Measurements from ENCODE around the gene LYST.
A peak's percentile ranks its signal among the peaks of the same experiment; 100 is the strongest.

Gene LYST

DNA sequence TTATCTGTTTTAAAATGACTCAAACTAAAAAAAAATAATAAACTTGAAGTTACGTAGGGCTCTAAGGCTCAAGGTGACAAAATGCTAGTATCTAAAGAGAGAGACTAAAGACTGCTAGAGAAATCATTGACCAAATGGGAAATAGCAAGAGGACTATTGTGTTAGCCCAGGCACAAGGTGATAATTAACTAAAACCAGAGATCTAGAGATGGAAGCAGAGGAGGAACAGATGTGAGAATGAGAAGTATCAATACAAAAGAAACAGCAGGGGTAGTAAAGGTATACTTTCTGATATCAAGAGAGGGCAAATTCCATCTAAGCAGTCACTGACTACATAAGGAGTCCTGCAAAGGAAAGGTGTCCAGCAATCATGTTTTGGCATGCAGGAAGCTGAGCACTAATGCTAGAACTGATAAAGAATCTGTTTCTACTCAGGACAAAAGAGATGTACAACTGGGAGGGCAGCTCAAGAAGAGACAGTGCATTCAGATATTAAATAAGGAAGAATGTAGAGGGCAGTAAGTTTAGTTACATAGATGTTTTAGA, 116.9 kb downstream of the LYST start:
- DNase-seq: no peak

- no peak for DNase-seq
Observed at GRCh38 chr1:235748747-235749146, 118.0 kb downstream of the LYST start.

GRCh38 chr1:235746245-235746644, 120.5 kb downstream of the LYST start:
- no peak for DNase-seq

DNA sequence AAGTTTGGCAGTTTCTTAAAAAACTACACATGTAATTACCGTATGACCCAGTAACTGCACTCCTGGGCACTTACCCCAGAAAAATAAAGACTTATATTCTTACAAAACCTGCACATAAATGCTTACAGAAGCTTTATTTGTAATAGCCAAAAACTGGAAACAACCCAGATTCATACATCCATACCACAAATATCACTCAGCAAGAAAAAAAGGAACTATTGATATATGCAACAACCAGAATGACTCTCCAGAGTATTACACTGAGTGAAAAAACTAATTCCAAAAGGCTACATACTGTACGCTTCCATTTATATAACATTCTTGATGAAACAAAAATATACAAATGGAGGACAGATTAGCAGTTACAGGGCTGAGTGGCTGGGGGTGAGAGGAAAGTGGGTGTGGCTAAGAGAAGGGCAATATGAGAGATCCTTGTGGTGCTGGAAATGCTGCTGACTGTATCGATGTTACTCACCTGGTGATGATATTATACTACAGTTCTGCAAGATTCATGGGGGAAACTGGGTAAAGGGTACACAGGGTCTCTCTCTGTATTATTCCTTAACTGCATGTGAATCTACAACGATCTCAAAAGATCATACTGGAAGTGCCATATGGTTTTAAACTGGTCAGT, 121.1 kb downstream of the LYST start:
- no peak for DNase-seq

- DNase-seq: no peak
Observed at GRCh38 chr1:235742914-235743599, 123.6 kb downstream of the LYST start.

- no peak for DNase-seq
Observed at GRCh38 chr1:235741294-235741693, 125.4 kb downstream of the LYST start.

DNA sequence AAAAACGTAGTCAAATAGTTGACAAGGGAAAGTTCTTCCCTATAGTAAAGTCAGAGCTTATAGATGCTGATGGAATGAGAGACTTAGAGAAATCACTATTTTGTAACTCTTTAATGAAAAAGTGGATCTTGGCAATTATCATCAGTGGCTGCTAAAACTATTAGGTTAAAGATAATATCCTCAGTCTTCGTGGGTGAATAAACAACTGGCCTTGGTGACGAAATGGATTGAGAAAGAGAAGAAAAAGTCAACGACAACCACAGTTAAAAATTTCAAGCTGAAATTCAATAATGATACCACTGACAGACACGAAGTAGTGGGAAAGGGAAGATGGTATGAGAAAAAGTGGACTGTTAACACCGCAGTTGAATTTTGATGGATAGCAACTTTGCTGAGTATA, 127.1 kb downstream of the LYST start:
- no peak for DNase-seq

- DNase-seq: peak; percentile 9
Observed at GRCh38 chr1:235739124-235739523, 127.6 kb downstream of the LYST start.

GRCh38 chr1:235737751-235738150, 129.0 kb downstream of the LYST start:
- DNase-seq: no peak

GRCh38 chr1:235736263-235736662, 130.4 kb downstream of the LYST start:
- no peak for DNase-seq

- peak; percentile 56 for DNase-seq
Observed at GRCh38 chr1:235735621-235736020, 131.1 kb downstream of the LYST start.

DNA sequence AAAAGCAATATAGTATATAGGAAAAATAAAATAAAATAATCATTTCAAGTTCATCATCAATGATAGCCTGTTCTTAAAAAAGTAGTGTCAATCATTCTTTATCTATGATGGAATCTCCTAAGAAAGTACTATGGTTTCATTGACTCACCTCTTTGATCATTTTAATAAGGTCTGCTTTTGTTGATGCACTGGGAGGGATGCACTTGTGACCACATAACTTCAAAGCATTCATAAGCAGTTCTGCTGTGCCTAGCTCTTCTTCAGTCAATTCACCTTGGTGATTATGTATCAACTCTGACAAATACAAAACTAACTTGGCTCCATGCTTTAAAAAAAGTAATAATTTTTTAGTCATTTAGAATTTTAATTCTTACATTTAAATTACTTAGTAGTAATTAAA, 132.4 kb downstream of the LYST start:
- DNase-seq: no peak

DNA sequence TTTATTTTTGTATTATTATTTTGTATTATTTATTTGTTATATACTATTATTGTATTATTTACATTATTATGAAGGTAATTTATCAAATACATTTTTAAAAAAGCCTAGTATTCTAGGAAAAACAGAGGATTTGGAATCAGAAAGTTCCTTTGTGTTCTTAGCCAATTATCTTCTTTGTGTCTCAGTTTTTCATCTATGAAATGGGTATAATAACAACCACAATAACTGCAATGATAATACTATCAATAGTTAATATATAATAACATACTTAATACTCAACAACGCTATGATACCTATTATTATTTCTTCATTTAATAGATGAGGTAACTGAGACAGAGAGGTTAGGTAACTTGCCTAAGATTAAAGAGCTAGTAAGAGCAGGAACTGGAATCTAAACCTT, 136.7 kb downstream of the LYST start:
- DNase-seq: no peak

DNA sequence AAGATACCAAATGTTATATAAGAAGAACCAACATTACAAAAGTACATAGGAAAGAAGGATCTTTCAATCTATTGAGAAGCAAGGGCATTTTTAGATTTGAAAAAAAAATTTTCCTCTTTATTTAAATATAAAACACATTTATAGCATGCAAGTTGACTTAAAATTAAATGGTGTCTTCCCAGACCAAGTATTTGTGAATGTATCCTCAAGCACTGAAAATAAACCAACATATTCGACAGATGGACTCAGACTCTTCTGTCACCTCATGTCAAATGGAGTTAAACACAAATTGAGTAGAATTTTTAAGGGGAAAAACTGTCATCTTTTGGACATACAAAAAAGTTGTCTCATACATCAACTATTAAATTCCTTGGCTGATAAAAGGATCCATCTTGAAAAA, 140.1 kb downstream of the LYST start:
- DNase-seq: no peak

DNA sequence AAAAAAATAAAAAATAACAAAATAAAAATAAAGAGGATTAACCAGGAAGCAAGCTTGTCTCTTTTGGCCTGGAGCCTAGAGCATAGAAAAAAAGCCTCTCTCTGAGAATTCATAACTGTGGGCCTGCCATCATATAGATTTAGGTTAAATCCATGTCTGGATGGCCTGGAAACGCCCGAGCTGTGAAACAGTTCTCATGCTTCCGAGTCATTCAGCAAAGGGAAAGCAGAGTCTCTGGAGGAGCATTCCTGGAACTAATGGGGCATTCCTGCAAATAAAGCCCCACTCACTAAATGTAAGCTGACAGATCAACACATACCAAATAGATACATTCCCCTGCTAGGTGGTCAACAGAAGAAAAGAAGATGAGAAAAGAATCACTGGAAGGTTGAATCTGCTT, 141.3 kb downstream of the LYST start:
- DNase-seq: no peak

- no peak for DNase-seq
Observed at GRCh38 chr1:235724730-235725129, 142.0 kb downstream of the LYST start.

DNA sequence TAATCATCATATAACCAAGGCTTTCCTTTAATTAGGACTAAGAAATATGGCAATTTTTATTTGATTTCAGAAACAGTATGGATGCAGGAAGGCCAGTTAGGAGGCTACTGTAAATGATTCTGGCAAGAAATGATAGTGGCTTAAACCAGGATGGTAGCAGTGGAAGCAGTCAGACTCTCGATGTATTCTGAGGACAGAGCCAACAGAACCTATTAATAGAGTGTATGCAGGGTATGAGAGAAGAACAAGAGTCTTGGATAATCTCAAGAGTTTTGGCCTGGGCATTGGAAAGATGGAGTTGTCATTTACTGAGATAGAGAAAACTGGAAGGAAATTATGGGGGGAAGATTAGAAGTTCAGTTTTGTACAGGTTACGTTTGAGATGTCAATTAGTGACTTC, 143.8 kb downstream of the LYST start:
- no peak for DNase-seq

GRCh38 chr1:235721982-235722381, 144.7 kb downstream of the LYST start:
- no peak for DNase-seq

GRCh38 chr1:235720544-235720943, 146.2 kb downstream of the LYST start:
- no peak for DNase-seq

DNA sequence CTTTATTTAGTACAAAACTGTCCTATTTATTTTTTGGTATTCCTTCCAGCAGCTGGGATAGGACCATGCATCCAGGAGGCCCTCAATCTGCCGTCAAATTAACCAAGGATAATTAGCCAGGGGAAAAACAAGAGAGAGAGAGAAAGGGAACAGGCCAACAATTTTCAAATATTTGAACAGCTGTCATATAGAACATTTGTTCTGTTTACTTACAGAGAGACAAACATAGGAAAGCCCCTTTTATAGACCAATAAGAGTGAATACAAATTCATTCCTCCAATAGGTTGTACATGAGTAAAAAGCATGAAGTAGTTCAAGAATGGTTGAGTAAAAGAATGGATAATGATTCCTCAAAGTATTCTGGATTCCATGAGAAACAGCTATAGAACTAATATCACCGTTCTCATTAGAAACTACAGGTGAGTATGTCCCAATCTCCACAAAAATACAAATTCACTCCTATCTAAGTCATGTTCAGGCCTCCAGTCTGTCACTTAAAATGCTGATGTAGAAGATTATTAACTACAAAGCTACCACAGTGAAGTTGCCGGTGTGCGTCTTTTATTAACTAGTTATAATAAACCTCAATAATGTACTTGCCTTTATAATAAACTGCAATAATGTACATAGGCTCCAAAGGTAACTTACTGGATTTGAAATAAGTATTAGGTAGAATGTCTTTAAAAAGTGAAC, 152.4 kb downstream of the LYST start:
- DNase-seq: peak; percentile 98

DNA sequence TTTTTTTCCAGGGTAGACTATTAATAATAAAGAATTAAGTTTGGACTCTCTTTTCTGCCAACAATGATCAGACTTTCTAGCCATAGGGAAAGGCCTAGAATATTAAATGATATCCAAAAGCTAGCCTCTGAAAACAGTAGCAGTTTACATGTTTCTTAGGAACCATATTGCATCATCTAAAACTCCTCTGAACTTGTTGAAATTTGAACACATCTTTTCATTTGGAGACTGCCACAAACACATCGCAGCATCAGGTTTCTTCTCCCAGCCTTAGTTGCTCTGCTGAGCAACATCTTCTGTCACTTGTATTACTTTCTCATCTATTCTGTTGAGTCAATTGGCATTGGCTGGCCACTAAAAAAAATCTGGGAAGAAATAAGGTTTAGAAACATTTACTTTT, 153.9 kb downstream of the LYST start:
- no peak for DNase-seq

DNA sequence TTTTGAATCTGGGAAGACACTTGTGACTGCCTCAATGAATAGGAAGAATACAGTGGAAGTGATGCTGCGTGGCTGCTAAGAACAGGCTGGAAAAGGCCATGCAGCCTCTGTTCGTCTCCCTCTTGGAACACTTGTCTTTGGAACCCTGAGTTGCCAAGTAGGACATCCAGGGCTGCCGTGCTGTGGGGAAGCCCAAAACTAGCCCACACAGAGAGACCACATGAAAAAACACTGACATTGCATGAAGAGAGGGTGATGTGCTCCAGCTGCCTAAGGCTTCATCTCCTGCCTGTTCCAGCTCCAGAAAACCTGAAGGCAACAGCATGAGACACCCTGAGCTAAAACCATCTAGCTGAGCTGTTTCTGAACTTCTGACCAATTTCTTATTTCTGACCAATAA, 156.0 kb downstream of the LYST start:
- no peak for DNase-seq

- DNase-seq: no peak
Observed at GRCh38 chr1:235709018-235709417, 157.7 kb downstream of the LYST start.

GRCh38 chr1:235708390-235708962, 158.2 kb downstream of the LYST start:
- DNase-seq: no peak

All from NCI-H1694 treated with DMSO at 0.1 percent for 48 hours (cell line).